K562 (cell line): Measurements from ENCODE around the gene ZNF366. TPM values are rescaled to one million over a fixed set of nuclear protein-coding genes. Genes with fewer than 3 reads are reported as not detected.
A peak's percentile ranks its signal among the peaks of the same experiment; 100 is the strongest.

ENCODE experiments used
- CEBPB ChIP-seq: fragments of 450-650 bp; IDR thresholded peaks from 2 replicates; pipeline ENCODE4 v1.6.1; 2016; ENCODE audit warnings: missing genetic modification characterization, missing compliant biosample characterization
- CSDE1 ChIP-seq, 2 experiments: fragments of 450-650 bp; IDR thresholded peaks; 2 replicates each; pipeline ENCODE4 v1.6.1; 2016; ENCODE audit warnings: mild to moderate bottlenecking in 1 of 2
- EGR1 ChIP-seq: fragments of 450-650 bp; conservative IDR thresholded peaks from 2 replicates; pipeline ENCODE4 v1.6.1; 2017; ENCODE audit warnings: mild to moderate bottlenecking
- EP300 ChIP-seq: IDR thresholded peaks from 2 replicates; pipeline ENCODE4 v1.6.1; 2012; ENCODE audit warnings: low read length, improper control_type of control experiment
- HIVEP1 ChIP-seq: fragments of 250-450 bp; sonication (Bioruptor Pico); IDR thresholded peaks from 2 replicates; pipeline ENCODE4 v1.4.0; 2020; ENCODE audit warnings: mild to moderate bottlenecking
- KDM2B ChIP-seq: fragments of 250-450 bp; sonication (Bioruptor Pico); IDR thresholded peaks from 2 replicates; pipeline ENCODE4 v1.8.0; 2021; ENCODE audit warnings: mild to moderate bottlenecking, moderate library complexity
- RBM15 ChIP-seq: fragments of 200-400 bp; formaldehyde crosslinking; IDR thresholded peaks from 2 replicates; pipeline ENCODE4 v1.6.1; 2018; ENCODE audit warnings: mild to moderate bottlenecking, low read length, moderate library complexity; ENCODE audit not compliant: insufficient read depth
- RBM25 ChIP-seq: fragments of 200-400 bp; formaldehyde crosslinking; IDR thresholded peaks from 2 replicates; pipeline ENCODE4 v1.6.1; 2018; ENCODE audit warnings: low read length, low read depth, moderate library complexity; ENCODE audit not compliant: severe bottlenecking
- RNF2 ChIP-seq: sonication (generic); IDR thresholded peaks from 2 replicates; pipeline ENCODE4 v1.6.1; 2016
- TRIM24 ChIP-seq, 2 experiments: fragments of 450-650 bp; IDR thresholded peaks; 2 replicates each; pipeline ENCODE4 v1.6.1; 2016
- ZNF175 ChIP-seq: fragments of 200-800 bp; sonication (Bioruptor generic); IDR thresholded peaks from 2 replicates; pipeline ENCODE4 v1.6.1; 2016; ENCODE audit warnings: low read depth, mild to moderate bottlenecking, missing genetic modification characterization, missing compliant biosample characterization
- polyA plus RNA-seq, 8 experiments: library from polyadenylated mRNA; depleted of rRNA in 4 of 8; stranded (reverse) in 5 of 8; unstranded in 3 of 8; fragments of >200 nt; fragmentation: Nextera tagmentation in 2 of 8; fragmentation: Illumina TruSeq in 1 of 8; extraction: Ambion mirVana in 2 of 8; extraction: Trizol in 1 of 8; gene quantifications; 2 replicates each; pipeline versions ENCODE4 v1.2.1 to v1.2.3, GENCODE V29; 2011 to 2014; ENCODE audit warnings: inconsistent platforms in 1 of 8, missing spikeins in 1 of 8
- total RNA-seq, 7 experiments: library from RNA; depleted of rRNA in 6 of 7; stranded (reverse); fragments of >200 nt in 6 of 7; fragmentation: Illumina TruSeq in 2 of 7; extraction: Trizol in 2 of 7; gene quantifications; 2 replicates each; pipeline versions ENCODE4 v1.2.1 to v1.2.3, GENCODE V29; 2011 to 2021; ENCODE audit warnings: low replicate concordance in 1 of 7
- TF ChIP-seq, protein P1 (sequence below): fragments of 450-650 bp; IDR thresholded peaks from 2 replicates; pipeline ENCODE4 v1.6.1; 2016; ENCODE audit warnings: mild to moderate bottlenecking, moderate library complexity
- TF ChIP-seq, protein P2 (sequence below): fragments of 200-800 bp; sonication (Bioruptor generic); IDR thresholded peaks from 2 replicates; pipeline ENCODE4 v1.6.1; 2017; ENCODE audit warnings: missing genetic modification characterization, missing compliant biosample characterization
- TF ChIP-seq, protein P3 (sequence below), 2 experiments: fragments of 450-650 bp; IDR thresholded peaks; 2 replicates each; pipeline ENCODE4 v1.6.1; 2016

ZNF366 gene
- total and polyA plus RNA-seq, 9 of the 15 experiments (the other 6 are each of a cell fraction or from before 2014, with no cell fraction given): not detected

DNA sequence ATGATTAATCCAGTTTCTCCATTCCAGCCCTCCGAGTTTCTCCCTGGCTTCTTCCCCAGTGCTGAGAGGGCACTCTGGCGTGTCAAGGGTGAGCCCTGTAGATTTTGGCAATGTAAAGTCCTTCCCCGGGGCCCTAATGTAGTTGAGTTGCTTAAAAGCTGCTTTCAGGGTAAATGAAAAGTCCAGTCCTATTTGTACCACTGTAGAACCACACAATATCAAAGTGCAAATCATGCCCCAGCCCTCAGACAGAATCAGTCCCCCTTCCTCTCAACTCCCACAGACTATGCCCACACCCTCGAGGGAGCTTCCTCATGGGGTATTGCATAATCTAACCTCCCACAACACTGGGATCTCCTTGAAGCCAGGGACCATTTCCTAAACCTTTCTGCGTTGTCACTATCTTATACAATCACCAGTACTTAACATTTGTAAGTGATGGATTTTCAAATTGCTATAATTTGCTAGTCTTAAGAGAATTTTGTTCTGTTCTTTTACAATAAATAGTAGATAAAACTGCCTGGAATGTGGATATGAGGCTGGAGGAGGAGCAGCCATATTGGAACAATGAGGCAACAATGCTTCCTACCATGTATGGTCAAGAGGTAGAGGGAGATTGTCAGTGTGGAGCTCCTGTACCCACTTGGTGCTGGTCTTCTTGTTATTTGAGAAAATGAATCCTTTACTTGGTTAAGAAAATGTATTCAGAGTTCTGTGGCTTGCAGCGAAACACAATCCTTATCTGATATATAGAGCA lies 34.4 kb downstream of the ZNF366 start (continued):
- TF ChIP-seq, protein P1, sequence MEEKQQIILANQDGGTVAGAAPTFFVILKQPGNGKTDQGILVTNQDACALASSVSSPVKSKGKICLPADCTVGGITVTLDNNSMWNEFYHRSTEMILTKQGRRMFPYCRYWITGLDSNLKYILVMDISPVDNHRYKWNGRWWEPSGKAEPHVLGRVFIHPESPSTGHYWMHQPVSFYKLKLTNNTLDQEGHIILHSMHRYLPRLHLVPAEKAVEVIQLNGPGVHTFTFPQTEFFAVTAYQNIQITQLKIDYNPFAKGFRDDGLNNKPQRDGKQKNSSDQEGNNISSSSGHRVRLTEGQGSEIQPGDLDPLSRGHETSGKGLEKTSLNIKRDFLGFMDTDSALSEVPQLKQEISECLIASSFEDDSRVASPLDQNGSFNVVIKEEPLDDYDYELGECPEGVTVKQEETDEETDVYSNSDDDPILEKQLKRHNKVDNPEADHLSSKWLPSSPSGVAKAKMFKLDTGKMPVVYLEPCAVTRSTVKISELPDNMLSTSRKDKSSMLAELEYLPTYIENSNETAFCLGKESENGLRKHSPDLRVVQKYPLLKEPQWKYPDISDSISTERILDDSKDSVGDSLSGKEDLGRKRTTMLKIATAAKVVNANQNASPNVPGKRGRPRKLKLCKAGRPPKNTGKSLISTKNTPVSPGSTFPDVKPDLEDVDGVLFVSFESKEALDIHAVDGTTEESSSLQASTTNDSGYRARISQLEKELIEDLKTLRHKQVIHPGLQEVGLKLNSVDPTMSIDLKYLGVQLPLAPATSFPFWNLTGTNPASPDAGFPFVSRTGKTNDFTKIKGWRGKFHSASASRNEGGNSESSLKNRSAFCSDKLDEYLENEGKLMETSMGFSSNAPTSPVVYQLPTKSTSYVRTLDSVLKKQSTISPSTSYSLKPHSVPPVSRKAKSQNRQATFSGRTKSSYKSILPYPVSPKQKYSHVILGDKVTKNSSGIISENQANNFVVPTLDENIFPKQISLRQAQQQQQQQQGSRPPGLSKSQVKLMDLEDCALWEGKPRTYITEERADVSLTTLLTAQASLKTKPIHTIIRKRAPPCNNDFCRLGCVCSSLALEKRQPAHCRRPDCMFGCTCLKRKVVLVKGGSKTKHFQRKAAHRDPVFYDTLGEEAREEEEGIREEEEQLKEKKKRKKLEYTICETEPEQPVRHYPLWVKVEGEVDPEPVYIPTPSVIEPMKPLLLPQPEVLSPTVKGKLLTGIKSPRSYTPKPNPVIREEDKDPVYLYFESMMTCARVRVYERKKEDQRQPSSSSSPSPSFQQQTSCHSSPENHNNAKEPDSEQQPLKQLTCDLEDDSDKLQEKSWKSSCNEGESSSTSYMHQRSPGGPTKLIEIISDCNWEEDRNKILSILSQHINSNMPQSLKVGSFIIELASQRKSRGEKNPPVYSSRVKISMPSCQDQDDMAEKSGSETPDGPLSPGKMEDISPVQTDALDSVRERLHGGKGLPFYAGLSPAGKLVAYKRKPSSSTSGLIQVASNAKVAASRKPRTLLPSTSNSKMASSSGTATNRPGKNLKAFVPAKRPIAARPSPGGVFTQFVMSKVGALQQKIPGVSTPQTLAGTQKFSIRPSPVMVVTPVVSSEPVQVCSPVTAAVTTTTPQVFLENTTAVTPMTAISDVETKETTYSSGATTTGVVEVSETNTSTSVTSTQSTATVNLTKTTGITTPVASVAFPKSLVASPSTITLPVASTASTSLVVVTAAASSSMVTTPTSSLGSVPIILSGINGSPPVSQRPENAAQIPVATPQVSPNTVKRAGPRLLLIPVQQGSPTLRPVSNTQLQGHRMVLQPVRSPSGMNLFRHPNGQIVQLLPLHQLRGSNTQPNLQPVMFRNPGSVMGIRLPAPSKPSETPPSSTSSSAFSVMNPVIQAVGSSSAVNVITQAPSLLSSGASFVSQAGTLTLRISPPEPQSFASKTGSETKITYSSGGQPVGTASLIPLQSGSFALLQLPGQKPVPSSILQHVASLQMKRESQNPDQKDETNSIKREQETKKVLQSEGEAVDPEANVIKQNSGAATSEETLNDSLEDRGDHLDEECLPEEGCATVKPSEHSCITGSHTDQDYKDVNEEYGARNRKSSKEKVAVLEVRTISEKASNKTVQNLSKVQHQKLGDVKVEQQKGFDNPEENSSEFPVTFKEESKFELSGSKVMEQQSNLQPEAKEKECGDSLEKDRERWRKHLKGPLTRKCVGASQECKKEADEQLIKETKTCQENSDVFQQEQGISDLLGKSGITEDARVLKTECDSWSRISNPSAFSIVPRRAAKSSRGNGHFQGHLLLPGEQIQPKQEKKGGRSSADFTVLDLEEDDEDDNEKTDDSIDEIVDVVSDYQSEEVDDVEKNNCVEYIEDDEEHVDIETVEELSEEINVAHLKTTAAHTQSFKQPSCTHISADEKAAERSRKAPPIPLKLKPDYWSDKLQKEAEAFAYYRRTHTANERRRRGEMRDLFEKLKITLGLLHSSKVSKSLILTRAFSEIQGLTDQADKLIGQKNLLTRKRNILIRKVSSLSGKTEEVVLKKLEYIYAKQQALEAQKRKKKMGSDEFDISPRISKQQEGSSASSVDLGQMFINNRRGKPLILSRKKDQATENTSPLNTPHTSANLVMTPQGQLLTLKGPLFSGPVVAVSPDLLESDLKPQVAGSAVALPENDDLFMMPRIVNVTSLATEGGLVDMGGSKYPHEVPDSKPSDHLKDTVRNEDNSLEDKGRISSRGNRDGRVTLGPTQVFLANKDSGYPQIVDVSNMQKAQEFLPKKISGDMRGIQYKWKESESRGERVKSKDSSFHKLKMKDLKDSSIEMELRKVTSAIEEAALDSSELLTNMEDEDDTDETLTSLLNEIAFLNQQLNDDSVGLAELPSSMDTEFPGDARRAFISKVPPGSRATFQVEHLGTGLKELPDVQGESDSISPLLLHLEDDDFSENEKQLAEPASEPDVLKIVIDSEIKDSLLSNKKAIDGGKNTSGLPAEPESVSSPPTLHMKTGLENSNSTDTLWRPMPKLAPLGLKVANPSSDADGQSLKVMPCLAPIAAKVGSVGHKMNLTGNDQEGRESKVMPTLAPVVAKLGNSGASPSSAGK: peak; percentile 30; the same call in 1 of the 2 replicates
- TF ChIP-seq TRIM24 (IDR thresholded peaks at IDR 0.05): peak in 1 of 2 experiments; percentile 54; a peak in 2 of 4 replicates
- TF ChIP-seq RNF2: peak; percentile 26; the same call in 1 of the 2 replicates
- no peak for TF ChIP-seq RBM15
- no peak for TF ChIP-seq KDM2B
- TF ChIP-seq, protein P2, sequence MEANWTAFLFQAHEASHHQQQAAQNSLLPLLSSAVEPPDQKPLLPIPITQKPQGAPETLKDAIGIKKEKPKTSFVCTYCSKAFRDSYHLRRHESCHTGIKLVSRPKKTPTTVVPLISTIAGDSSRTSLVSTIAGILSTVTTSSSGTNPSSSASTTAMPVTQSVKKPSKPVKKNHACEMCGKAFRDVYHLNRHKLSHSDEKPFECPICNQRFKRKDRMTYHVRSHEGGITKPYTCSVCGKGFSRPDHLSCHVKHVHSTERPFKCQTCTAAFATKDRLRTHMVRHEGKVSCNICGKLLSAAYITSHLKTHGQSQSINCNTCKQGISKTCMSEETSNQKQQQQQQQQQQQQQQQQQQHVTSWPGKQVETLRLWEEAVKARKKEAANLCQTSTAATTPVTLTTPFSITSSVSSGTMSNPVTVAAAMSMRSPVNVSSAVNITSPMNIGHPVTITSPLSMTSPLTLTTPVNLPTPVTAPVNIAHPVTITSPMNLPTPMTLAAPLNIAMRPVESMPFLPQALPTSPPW: peak; percentile 64; the same call in 1 of the 2 replicates
- TF ChIP-seq HIVEP1 (CRISPR knock-in tag): 0 out of 2 replicates have a peak, but pooled peaks have one; percentile 13
- TF ChIP-seq ZNF175 (CRISPR knock-in tag): peak; percentile 68
- no peak for TF ChIP-seq CSDE1 (IDR thresholded peaks at IDR 0.05)
- TF ChIP-seq RBM25: peak; percentile 73
- TF ChIP-seq, protein P3, sequence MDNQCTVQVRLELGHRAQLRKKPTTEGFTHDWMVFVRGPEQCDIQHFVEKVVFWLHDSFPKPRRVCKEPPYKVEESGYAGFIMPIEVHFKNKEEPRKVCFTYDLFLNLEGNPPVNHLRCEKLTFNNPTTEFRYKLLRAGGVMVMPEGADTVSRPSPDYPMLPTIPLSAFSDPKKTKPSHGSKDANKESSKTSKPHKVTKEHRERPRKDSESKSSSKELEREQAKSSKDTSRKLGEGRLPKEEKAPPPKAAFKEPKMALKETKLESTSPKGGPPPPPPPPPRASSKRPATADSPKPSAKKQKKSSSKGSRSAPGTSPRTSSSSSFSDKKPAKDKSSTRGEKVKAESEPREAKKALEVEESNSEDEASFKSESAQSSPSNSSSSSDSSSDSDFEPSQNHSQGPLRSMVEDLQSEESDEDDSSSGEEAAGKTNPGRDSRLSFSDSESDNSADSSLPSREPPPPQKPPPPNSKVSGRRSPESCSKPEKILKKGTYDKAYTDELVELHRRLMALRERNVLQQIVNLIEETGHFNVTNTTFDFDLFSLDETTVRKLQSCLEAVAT (IDR thresholded peaks at IDR 0.05): no peak
- TF ChIP-seq CEBPB (tag): peak; percentile 98
- peak; percentile 31; the same call in 1 of the 2 replicates for TF ChIP-seq EP300
- TF ChIP-seq EGR1: peak; percentile 44
